H1 (cell line): ENCODE data around the gene NINJ2. TPM values are rescaled to one million over a fixed set of nuclear protein-coding genes. Genes with fewer than 3 reads are reported as not detected.

Experiments used
- CTCF ChIA-PET: fragments of 300-600 bp; sonication (Branson Sonifier 250); formaldehyde crosslinking; loops from one replicate; lab custom pipeline; 2021; ENCODE audit not compliant: partially characterized antibody; lab: Charles Lee
- POLR2A ChIA-PET: fragments of 300-600 bp; sonication (Branson Sonifier 250); formaldehyde crosslinking; loops from one replicate; lab custom pipeline; 2021; ENCODE audit warnings: inconsistent platforms; ENCODE audit not compliant: partially characterized antibody; lab: Charles Lee
- DNase-seq, 2 experiments: peaks; one replicate each; pipeline versions ENCODE4 v3.0.0 to v3.0.0-alpha.2; 2010 to 2022; ENCODE audit warnings: low spot score in 2 of 2, low read depth in 1 of 2, mixed read lengths in 1 of 2
- FAIRE-seq: peaks from 2 replicates; lab custom pipeline; 2011; peaks lifted over from hg19 to GRCh38; lab: Jason Lieb, UNC
- H2AFZ ChIP-seq: 2 replicates; pipeline ENCODE4 v1.8.1; 2012; ENCODE audit warnings: low read length, inconsistent platforms
- H2AK5ac ChIP-seq: 2 replicates; pipeline ENCODE4 v1.6.1; 2013; ENCODE audit warnings: low read depth, low read length
- H2BK120ac ChIP-seq: replicated peaks from 2 replicates; pipeline ENCODE3; 2013; ENCODE audit warnings: low read depth, low read length, inconsistent platforms
- H2BK12ac ChIP-seq: 2 replicates; pipeline ENCODE4 v1.6.1; 2013; ENCODE audit warnings: low read depth, low read length
- H2BK15ac ChIP-seq: 2 replicates; pipeline ENCODE4 v1.6.1; 2013; ENCODE audit warnings: low read length
- H2BK20ac ChIP-seq: 2 replicates; pipeline ENCODE4 v1.6.1; 2013; ENCODE audit warnings: low read length
- H2BK5ac ChIP-seq: 2 replicates; pipeline ENCODE4 v1.6.1; 2013; ENCODE audit warnings: low read depth, low read length
- H3K14ac ChIP-seq: 2 replicates; pipeline ENCODE4 v1.6.1; 2013; ENCODE audit warnings: inconsistent platforms; ENCODE audit not compliant: insufficient read length
- H3K18ac ChIP-seq: 2 replicates; pipeline ENCODE4 v1.6.1; 2013; ENCODE audit warnings: low read length; ENCODE audit errors: extremely low read depth
- H3K23ac ChIP-seq: 2 replicates; pipeline ENCODE4 v1.6.1; 2013; ENCODE audit warnings: inconsistent platforms; ENCODE audit not compliant: insufficient read length
- H3K23me2 ChIP-seq: 2 replicates; pipeline ENCODE4 v1.6.1; 2013; ENCODE audit warnings: low read depth, low read length
- H3K27ac ChIP-seq: 2 replicates; pipeline ENCODE4 v1.6.1; 2011; ENCODE audit warnings: low read depth, low read length, inconsistent platforms
- H3K27me3 ChIP-seq, 4 experiments: replicated peaks in 1 of 4; 1 replicate in 1 of 4; 2 replicates in 3 of 4; pipeline versions ENCODE4 v1.6.1 to v1.8.1; 2011 to 2013; ENCODE audit warnings: low read length in 3 of 4, mild to moderate bottlenecking in 3 of 4, inconsistent platforms in 2 of 4, mixed read lengths in 2 of 4, moderate library complexity in 1 of 4; ENCODE audit not compliant: control insufficient read depth in 3 of 4, insufficient read depth in 3 of 4; ENCODE audit errors: extremely low read depth in 1 of 4
- H3K36me3 ChIP-seq, 4 experiments: 2 replicates each; pipeline versions ENCODE4 v1.6.1 to v1.8.1; 2011 to 2013; ENCODE audit warnings: mild to moderate bottlenecking in 4 of 4, low read length in 3 of 4, moderate library complexity in 2 of 4, control low read depth in 1 of 4, inconsistent platforms in 1 of 4; ENCODE audit not compliant: insufficient read depth in 4 of 4, control insufficient read depth in 2 of 4
- H3K4ac ChIP-seq: replicated peaks from 2 replicates; pipeline ENCODE3; 2013; ENCODE audit warnings: low read length, low read depth, mixed read lengths, inconsistent platforms; ENCODE audit not compliant: insufficient read length
- H3K4me1 ChIP-seq, 4 experiments: replicated peaks in 1 of 4; 1 replicate in 1 of 4; 2 replicates in 3 of 4; pipeline versions ENCODE4 v1.6.1 to v1.8.1; 2011 to 2013; ENCODE audit warnings: low read length in 3 of 4, inconsistent platforms in 2 of 4, mixed read lengths in 1 of 4; ENCODE audit not compliant: insufficient read depth in 4 of 4, control insufficient read depth in 3 of 4
- H3K4me2 ChIP-seq, 2 experiments: 2 replicates each; pipeline versions ENCODE4 v1.6.1 to v1.8.1; 2011 to 2013; ENCODE audit warnings: low read depth in 2 of 2, low read length in 2 of 2, control low read depth in 1 of 2, inconsistent platforms in 1 of 2, mild to moderate bottlenecking in 1 of 2; ENCODE audit not compliant: insufficient read depth in 1 of 2
- H3K4me3 ChIP-seq, 4 experiments: fragments of 200-600, 300-600 bp in 1 of 4; sonication (generic), shearing (Covaris generic), sonication (Bioruptor Twin) in 1 of 4; 2 replicates each; pipeline versions ENCODE4 v1.5.1 to v1.8.1; 2011 to 2016; ENCODE audit warnings: low read length in 4 of 4, low read depth in 3 of 4, control low read depth in 2 of 4, inconsistent platforms in 2 of 4, mild to moderate bottlenecking in 2 of 4, mixed read lengths in 1 of 4, moderate library complexity in 1 of 4; ENCODE audit not compliant: insufficient read depth in 2 of 4; ENCODE audit errors: extremely low read depth in 1 of 4
- H3K56ac ChIP-seq: replicated peaks from 2 replicates; pipeline ENCODE3; 2013; ENCODE audit warnings: low read depth, mild to moderate bottlenecking, mixed read lengths, low read length, inconsistent platforms; ENCODE audit not compliant: insufficient read length
- H3K79me1 ChIP-seq: 2 replicates; pipeline ENCODE4 v1.6.1; 2013; ENCODE audit warnings: low read depth, low read length, control low read depth
- H3K79me2 ChIP-seq, 2 experiments: 2 replicates each; pipeline versions ENCODE4 v1.6.1 to v1.8.1; 2012 to 2013; ENCODE audit warnings: low read length in 2 of 2, mild to moderate bottlenecking in 2 of 2, inconsistent platforms in 1 of 2; ENCODE audit not compliant: insufficient read depth in 2 of 2, control insufficient read depth in 1 of 2
- H3K9ac ChIP-seq, 4 experiments: replicated peaks in 1 of 4; 1 replicate in 1 of 4; 2 replicates in 3 of 4; pipeline versions ENCODE4 v1.6.1 to v1.8.1; 2011 to 2013; ENCODE audit warnings: low read depth in 3 of 4, low read length in 3 of 4, control low read depth in 2 of 4, mild to moderate bottlenecking in 2 of 4, moderate library complexity in 2 of 4, inconsistent platforms in 1 of 4; ENCODE audit errors: extremely low read depth in 1 of 4
- H3K9me3 ChIP-seq, 2 experiments: 2 replicates each; pipeline versions ENCODE4 v1.6.1 to v1.8.1; 2012 to 2013; ENCODE audit warnings: mild to moderate bottlenecking in 2 of 2, moderate library complexity in 2 of 2, control low read depth in 1 of 2, inconsistent platforms in 1 of 2, low read depth in 1 of 2, low read length in 1 of 2, mixed read lengths in 1 of 2; ENCODE audit not compliant: insufficient read depth in 2 of 2
- H4K20me1 ChIP-seq, 2 experiments: replicated peaks in 1 of 2; 2 replicates each; pipeline versions ENCODE3 to v1.8.1; 2011 to 2013; ENCODE audit warnings: inconsistent platforms in 2 of 2, low read length in 2 of 2, mild to moderate bottlenecking in 1 of 2; ENCODE audit not compliant: insufficient read depth in 2 of 2, control insufficient read depth in 1 of 2
- H4K5ac ChIP-seq: 2 replicates; pipeline ENCODE4 v1.6.1; 2013; ENCODE audit warnings: low read length, low read depth, mixed read lengths, inconsistent platforms; ENCODE audit not compliant: insufficient read length
- H4K8ac ChIP-seq: 2 replicates; pipeline ENCODE4 v1.8.0; 2013; ENCODE audit warnings: mild to moderate bottlenecking, moderate library complexity, low read length, inconsistent platforms; ENCODE audit not compliant: insufficient read depth; ENCODE audit errors: extremely low read depth
- H4K91ac ChIP-seq: replicated peaks from 2 replicates; pipeline ENCODE3; 2013; ENCODE audit warnings: low read length, mixed read lengths, inconsistent platforms; ENCODE audit not compliant: insufficient read length
- HDAC6 ChIP-seq: IDR thresholded peaks from one replicate; pipeline ENCODE4 v1.7.1; 2012; ENCODE audit warnings: low read depth, mild to moderate bottlenecking, inconsistent platforms, low read length, moderate library complexity
- TCF12 ChIP-seq: IDR thresholded peaks from 2 replicates; pipeline ENCODE4 v1.6.1; 2011; ENCODE audit warnings: low read depth, mild to moderate bottlenecking, low read length
- whole genome bisulfite sequencing, 2 experiments: shearing (Covaris generic) in 1 of 2; methylation state at CpG; one replicate each; pipeline versions ENCODE4 v1.1.6 to v1.1.7; 2013 to 2015; ENCODE audit warnings: low lambda C conversion rate in 2 of 2, mixed read lengths in 2 of 2, inconsistent platforms in 1 of 2, low coverage in 1 of 2, missing lambda C conversion rate in 1 of 2; ENCODE audit not compliant: insufficient replicate concordance in 2 of 2, insufficient coverage in 1 of 2, insufficient read length in 1 of 2; ENCODE audit errors: extremely low coverage in 1 of 2, missing lambda C conversion rate in 1 of 2; 5-methylcytosine and 5-hydroxymethylcytosine counted together
- polyA plus RNA-seq, 7 experiments: library from polyadenylated mRNA; depleted of rRNA in 3 of 7; stranded (reverse) in 5 of 7; unstranded in 2 of 7; fragments of >200 nt in 5 of 7; fragments of 200-250 nt in 2 of 7; gene quantifications; 1 replicate in 5 of 7; 2 replicates in 1 of 7; 4 replicates in 1 of 7; pipeline versions ENCODE4 v1.2.1 to v1.2.3, GENCODE V29; 2011 to 2013; ENCODE audit warnings: missing spikeins in 2 of 7, mixed read lengths in 2 of 7
- total RNA-seq: library from RNA; stranded (reverse); fragmentation: NEBNext Ultra II Directional; extraction: Animal tissue kit (Norgen Biotek cat#: 25700); gene quantifications from 2 replicates; pipeline ENCODE4 v1.2.1, GENCODE V29; 2021

Gene NINJ2
- total and polyA plus RNA-seq, 2 of the 8 experiments (the other 6 are each of a cell fraction or from before 2014, with no cell fraction given), result 1.4 TPM; not detected in 1

GRCh38 chr12:579420-580110 is 83.7 kb downstream of the NINJ2 start:
- 72% methylated on average over 9 of the region's 9 CpGs; no CpG with 5 or more reads in 1 of the 2 experiments for WGBS, 2 experiments
- Histone ChIP-seq H3K4me1 (peaks cover 0 to 6% (median 2%) of the 10 kb centered on the region in 4 experiments; a peak in 5 of 7 replicates), H3K4me2 (no peak overlapping the region)
- no peak for DNase-seq
- TF ChIP-seq HDAC6 (no peak), TCF12 (no peak)
- TF ChIP-seq, all 59 proteins: peak for 0
- Histone ChIP-seq H3K56ac (no peak overlapping the region), H2BK20ac (no peak overlapping the region), H3K36me3 (no peaks in the 10 kb centered on the region), H3K27me3 (peaks cover 0 to 9% (median 7%) of the 10 kb centered on the region in 4 experiments; a peak in 6 of 7 replicates), H3K4me3 (no peak overlapping the region), H2BK5ac (no peak overlapping the region), H2AFZ (peak overlapping the region; percentile 73; the same call in 1 of the 2 replicates), H4K5ac (no peak overlapping the region), H3K23ac (no peak overlapping the region), H3K27ac (no peak overlapping the region), H4K20me1 (peaks cover 0 to 3% of the 10 kb centered on the region in 2 experiments), H3K23me2 (peaks cover 4% of the 10 kb centered on the region; the same call in 1 of the 2 replicates), H2AK5ac (no peak overlapping the region), H2BK120ac (no peak overlapping the region), H2BK12ac (no peak overlapping the region), H4K8ac (no peak overlapping the region), H3K79me1 (no peaks in the 10 kb centered on the region; the same call in 1 of the 2 replicates), H3K4ac (no peak overlapping the region), H3K9me3 (no peaks in the 10 kb centered on the region), H2BK15ac (no peak overlapping the region), H4K91ac (no peak overlapping the region), H3K9ac (no peak overlapping the region), H3K18ac (no peak overlapping the region), H3K79me2 (no peaks in the 10 kb centered on the region), H3K14ac (no peak overlapping the region)
- CTCF ChIA-PET, result interaction anchor here (0.9 to 6.4 kb wide), 11 partner anchors 9 to 331 kb away, joined by 3 to 35 read pairs (median 6); partner anchors contain the start of gene WNK1
- no peak for FAIRE-seq
- POLR2A ChIA-PET, result interaction anchor here (1.2 kb wide), 1 partner anchor 171 kb away, joined by 3 read pairs; no protein-coding TSS in a partner anchor
